ENCODE measurements around the gene SYT15. TPM values are rescaled to one million over a fixed set of nuclear protein-coding genes. Genes with fewer than 3 reads are reported as not detected.

SYT15 gene
- total RNA-seq, 1 donor from 2014 or later: 1.4 TPM

DNA sequence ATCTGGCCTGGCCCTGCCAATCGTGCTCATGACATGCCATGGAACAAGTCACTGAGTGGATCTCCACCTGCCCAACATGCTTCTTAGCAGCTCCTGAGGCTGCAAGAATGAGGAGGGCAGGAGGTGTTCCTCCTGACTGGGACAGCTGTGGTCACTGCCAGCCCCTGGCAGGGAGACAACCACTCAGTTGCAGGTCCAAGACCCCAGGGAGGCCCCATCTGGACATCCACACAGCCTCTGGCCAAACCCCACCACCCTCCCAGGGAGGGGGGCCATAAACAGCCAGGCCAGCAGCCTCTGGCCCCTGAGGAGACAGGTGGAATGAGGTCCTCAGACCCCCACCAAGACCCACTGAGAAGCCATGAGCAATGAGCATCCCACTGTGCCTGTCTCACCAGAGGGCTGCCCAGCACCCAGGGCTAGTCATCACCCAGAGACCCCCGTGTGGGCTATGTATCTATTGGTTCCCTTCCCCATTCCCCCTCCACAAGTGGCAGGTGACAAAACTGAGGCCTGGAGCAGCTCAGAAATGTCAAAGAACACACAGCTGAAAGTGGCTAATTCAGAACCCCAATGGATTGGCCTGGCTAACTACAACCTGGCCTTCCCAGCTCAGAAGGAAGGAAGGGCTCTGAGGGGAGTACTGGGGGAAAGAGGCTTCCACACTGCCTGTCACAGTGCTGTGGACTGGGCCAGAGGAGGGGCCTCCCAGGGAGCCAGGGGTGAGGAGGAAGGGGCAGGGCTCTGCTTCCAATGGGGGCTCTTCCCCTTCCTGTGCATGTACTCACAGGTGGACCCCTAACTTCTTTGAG lies 25.5 kb upstream of the SYT15 start:
- Histone ChIP-seq H3K79me2 (ENCODE audit: insufficient read depth, low read length) (no peaks in the 10 kb centered on the region), H3K4me3 (ENCODE audit: insufficient read depth, low read depth, low read length) (no peak overlapping the region), H4K20me1 (ENCODE audit: insufficient read depth, low read length) (no peaks in the 10 kb centered on the region), H3K9me3 (ENCODE audit: insufficient read depth, low read depth, low read length) (no peaks in the 10 kb centered on the region), H2AFZ (ENCODE audit: low read depth, low read length) (no peak overlapping the region), H3K27ac (ENCODE audit: low read depth, low read length) (no peak overlapping the region), H3K4me2 (ENCODE audit: low read length) (no peak overlapping the region), H3K27me3 (ENCODE audit: insufficient read depth, low read length) (peaks cover 38% of the 10 kb centered on the region), H3K9ac (ENCODE audit: low read length) (no peak overlapping the region), H3K36me3 (ENCODE audit: insufficient read depth, low read length) (no peaks in the 10 kb centered on the region), H3K4me1 (ENCODE audit: insufficient read depth, low read length) (no peaks in the 10 kb centered on the region)
- Mint-ChIP-seq H3K9me3 (ENCODE audit: unreplicated experiment) (no peaks in the 10 kb centered on the region), H3K27ac (ENCODE audit: unreplicated experiment) (no peak overlapping the region), H3K27me3 (ENCODE audit: low read depth, unreplicated experiment) (no peaks in the 10 kb centered on the region), H3K4me1 (ENCODE audit: low read depth, unreplicated experiment) (peaks cover 2% of the 10 kb centered on the region), H3K36me3 (ENCODE audit: low read depth, unreplicated experiment) (peaks cover 3% of the 10 kb centered on the region), H3K4me3 (ENCODE audit: unreplicated experiment) (no peak overlapping the region)
- DNase-seq (ENCODE audit: low read depth) (no peak), FAIRE-seq (no peak)
- TF ChIP-seq, protein P1, sequence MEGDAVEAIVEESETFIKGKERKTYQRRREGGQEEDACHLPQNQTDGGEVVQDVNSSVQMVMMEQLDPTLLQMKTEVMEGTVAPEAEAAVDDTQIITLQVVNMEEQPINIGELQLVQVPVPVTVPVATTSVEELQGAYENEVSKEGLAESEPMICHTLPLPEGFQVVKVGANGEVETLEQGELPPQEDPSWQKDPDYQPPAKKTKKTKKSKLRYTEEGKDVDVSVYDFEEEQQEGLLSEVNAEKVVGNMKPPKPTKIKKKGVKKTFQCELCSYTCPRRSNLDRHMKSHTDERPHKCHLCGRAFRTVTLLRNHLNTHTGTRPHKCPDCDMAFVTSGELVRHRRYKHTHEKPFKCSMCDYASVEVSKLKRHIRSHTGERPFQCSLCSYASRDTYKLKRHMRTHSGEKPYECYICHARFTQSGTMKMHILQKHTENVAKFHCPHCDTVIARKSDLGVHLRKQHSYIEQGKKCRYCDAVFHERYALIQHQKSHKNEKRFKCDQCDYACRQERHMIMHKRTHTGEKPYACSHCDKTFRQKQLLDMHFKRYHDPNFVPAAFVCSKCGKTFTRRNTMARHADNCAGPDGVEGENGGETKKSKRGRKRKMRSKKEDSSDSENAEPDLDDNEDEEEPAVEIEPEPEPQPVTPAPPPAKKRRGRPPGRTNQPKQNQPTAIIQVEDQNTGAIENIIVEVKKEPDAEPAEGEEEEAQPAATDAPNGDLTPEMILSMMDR (IDR thresholded peaks at IDR 0.05; ENCODE audit: insufficient read depth, low read depth, low read length): no peak
- TF ChIP-seq EZH2 (IDR thresholded peaks at IDR 0.05; ENCODE audit: insufficient read depth, low read length): no peak

- Mint-ChIP-seq H3K36me3 (ENCODE audit: low read depth, unreplicated experiment) (peaks cover 1% of the 10 kb centered on the region), H3K4me1 (ENCODE audit: low read depth, unreplicated experiment) (no peaks in the 10 kb centered on the region), H3K27me3 (ENCODE audit: low read depth, unreplicated experiment) (no peaks in the 10 kb centered on the region), H3K27ac (ENCODE audit: unreplicated experiment) (no peak overlapping the region), H3K4me3 (ENCODE audit: unreplicated experiment) (no peak overlapping the region), H3K9me3 (ENCODE audit: unreplicated experiment) (no peaks in the 10 kb centered on the region)
- Histone ChIP-seq H3K4me1 (ENCODE audit: insufficient read depth, low read length) (no peaks in the 10 kb centered on the region), H3K9ac (ENCODE audit: low read length) (no peak overlapping the region), H3K4me2 (ENCODE audit: low read length) (no peak overlapping the region), H3K4me3 (ENCODE audit: insufficient read depth, low read depth, low read length) (no peak overlapping the region), H3K79me2 (ENCODE audit: insufficient read depth, low read length) (no peaks in the 10 kb centered on the region), H3K27me3 (ENCODE audit: insufficient read depth, low read length) (peaks cover 45% of the 10 kb centered on the region), H3K36me3 (ENCODE audit: insufficient read depth, low read length) (no peaks in the 10 kb centered on the region), H3K9me3 (ENCODE audit: insufficient read depth, low read depth, low read length) (no peaks in the 10 kb centered on the region), H2AFZ (ENCODE audit: low read depth, low read length) (no peak overlapping the region), H4K20me1 (ENCODE audit: insufficient read depth, low read length) (no peaks in the 10 kb centered on the region), H3K27ac (ENCODE audit: low read depth, low read length) (no peak overlapping the region)
- FAIRE-seq (no peak), DNase-seq (ENCODE audit: low read depth) (no peak)
- TF ChIP-seq, protein P1 (IDR thresholded peaks at IDR 0.05; ENCODE audit: insufficient read depth, low read depth, low read length): no peak
- no peak for TF ChIP-seq EZH2 (IDR thresholded peaks at IDR 0.05; ENCODE audit: insufficient read depth, low read length)
Observed at GRCh38 chr10:46554166-46554781, 24.7 kb upstream of the SYT15 start.

DNA sequence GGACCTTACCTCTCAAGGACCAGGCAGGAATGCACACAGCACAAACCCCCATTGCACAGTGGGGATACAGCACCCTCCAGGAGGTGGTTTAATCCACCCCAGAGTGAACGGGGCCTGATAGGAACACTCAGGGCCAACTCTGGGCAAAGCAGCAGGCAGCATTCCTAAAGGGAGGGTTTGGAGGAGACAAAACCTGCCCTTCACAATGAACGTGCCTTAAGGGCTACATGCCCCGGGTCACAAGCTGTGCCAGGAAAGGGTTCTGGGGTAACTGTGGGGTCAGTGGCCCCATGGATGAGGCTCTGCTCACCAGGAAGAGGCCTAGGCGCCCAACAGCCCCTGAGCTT lies 23.6 kb upstream of the SYT15 start:
- no peak overlapping the region for H3K4me3 ChIP-seq (ENCODE audit: insufficient read depth, low read depth, low read length)
- no peak overlapping the region for H3K4me3 Mint-ChIP-seq (ENCODE audit: unreplicated experiment)
- no peak overlapping the region for H3K9ac ChIP-seq (ENCODE audit: low read length)
- no peak overlapping the region for H3K4me2 ChIP-seq (ENCODE audit: low read length)
- FAIRE-seq: no peak
- H3K27ac ChIP-seq (ENCODE audit: low read depth, low read length): no peak overlapping the region
- no peak overlapping the region for H3K27ac Mint-ChIP-seq (ENCODE audit: unreplicated experiment)
- H3K4me1 ChIP-seq (ENCODE audit: insufficient read depth, low read length): no peaks in the 10 kb centered on the region
- H4K20me1 ChIP-seq (ENCODE audit: insufficient read depth, low read length): no peaks in the 10 kb centered on the region
- H3K9me3 ChIP-seq (ENCODE audit: insufficient read depth, low read depth, low read length): no peaks in the 10 kb centered on the region
- DNase-seq (ENCODE audit: low read depth): no peak
- H3K36me3 Mint-ChIP-seq (ENCODE audit: low read depth, unreplicated experiment): peaks cover 1% of the 10 kb centered on the region
- H3K79me2 ChIP-seq (ENCODE audit: insufficient read depth, low read length): no peaks in the 10 kb centered on the region
- H2AFZ ChIP-seq (ENCODE audit: low read depth, low read length): no peak overlapping the region
- no peaks in the 10 kb centered on the region for H3K4me1 Mint-ChIP-seq (ENCODE audit: low read depth, unreplicated experiment)
- no peaks in the 10 kb centered on the region for H3K27me3 Mint-ChIP-seq (ENCODE audit: low read depth, unreplicated experiment)
- TF ChIP-seq, protein P1 (IDR thresholded peaks at IDR 0.05; ENCODE audit: insufficient read depth, low read depth, low read length): no peak
- no peak for TF ChIP-seq EZH2 (IDR thresholded peaks at IDR 0.05; ENCODE audit: insufficient read depth, low read length)
- H3K9me3 Mint-ChIP-seq (ENCODE audit: unreplicated experiment): no peaks in the 10 kb centered on the region
- peaks cover 49% of the 10 kb centered on the region for H3K27me3 ChIP-seq (ENCODE audit: insufficient read depth, low read length)
- no peaks in the 10 kb centered on the region for H3K36me3 ChIP-seq (ENCODE audit: insufficient read depth, low read length)

Measured in astrocyte (in vitro differentiated cells and primary cell).